Measurements from ENCODE around the gene TMEM43.

GRCh38 chr3:14174483-14174882 lies 49.6 kb downstream of the TMEM43 start:
- TF ChIP-seq CTCF (IDR thresholded peaks at IDR 0.05; ENCODE audit: poor library complexity) = no peak
- no peak for TF ChIP-seq EZH2 (IDR thresholded peaks at IDR 0.05; ENCODE audit: borderline replicate concordance)
- TF ChIP-seq EZH2phosphoT487 (IDR thresholded peaks at IDR 0.05; ENCODE audit: low read depth, severe bottlenecking, unreplicated experiment) = no peak

All from hepatocyte (in vitro differentiated cells).